Cardiac fibroblast (primary cell): ENCODE data around the gene TUBGCP4.

Source experiments
- DNase-seq, 2 donors: peaks; one replicate each; pipeline versions ENCODE4 v3.0.0 to v3.0.0-alpha.2; 2010; ENCODE audit warnings: low read depth in 2 of 2
- H3K4me3 ChIP-seq, 2 donors: replicated peaks in 1 of 2; 1 replicate in 1 of 2; 2 replicates in 1 of 2; pipeline ENCODE4 v1.5.1; 2011; ENCODE audit warnings: low read depth in 2 of 2, low read length in 2 of 2, mild to moderate bottlenecking in 2 of 2, moderate library complexity in 1 of 2
- CTCF ChIP-seq: IDR thresholded peaks from one replicate; pipeline ENCODE4 v1.5.1; 2011; ENCODE audit warnings: low read depth, mild to moderate bottlenecking, low read length, inconsistent platforms

Gene TUBGCP4

DNA sequence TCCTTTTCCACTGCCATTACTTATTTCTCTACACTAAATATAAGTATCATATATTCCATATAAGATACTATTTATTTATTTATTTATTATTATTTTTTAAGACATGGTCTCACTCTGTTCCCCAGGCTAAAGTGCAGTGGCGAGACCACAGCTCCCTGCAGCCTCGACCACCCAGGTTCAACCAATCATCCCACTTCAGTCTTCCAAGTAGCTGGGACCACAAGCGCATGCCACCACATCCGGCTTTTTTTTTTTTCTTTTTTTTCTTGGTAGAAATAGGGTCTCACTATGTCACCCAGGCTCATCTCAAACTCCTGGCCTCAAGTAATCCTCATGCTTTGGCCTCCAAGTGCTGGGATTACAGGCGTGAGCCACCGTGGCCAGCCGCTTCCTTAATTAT, 65.5 kb downstream of the TUBGCP4 start:
- DNase-seq: no peak
- H3K4me3 ChIP-seq: no peak overlapping the region
- TF ChIP-seq CTCF: no peak

- no peak for DNase-seq
- TF ChIP-seq CTCF: no peak
- H3K4me3 ChIP-seq: no peak overlapping the region
Observed at GRCh38 chr15:43439268-43439667, 68.4 kb downstream of the TUBGCP4 start.

DNA sequence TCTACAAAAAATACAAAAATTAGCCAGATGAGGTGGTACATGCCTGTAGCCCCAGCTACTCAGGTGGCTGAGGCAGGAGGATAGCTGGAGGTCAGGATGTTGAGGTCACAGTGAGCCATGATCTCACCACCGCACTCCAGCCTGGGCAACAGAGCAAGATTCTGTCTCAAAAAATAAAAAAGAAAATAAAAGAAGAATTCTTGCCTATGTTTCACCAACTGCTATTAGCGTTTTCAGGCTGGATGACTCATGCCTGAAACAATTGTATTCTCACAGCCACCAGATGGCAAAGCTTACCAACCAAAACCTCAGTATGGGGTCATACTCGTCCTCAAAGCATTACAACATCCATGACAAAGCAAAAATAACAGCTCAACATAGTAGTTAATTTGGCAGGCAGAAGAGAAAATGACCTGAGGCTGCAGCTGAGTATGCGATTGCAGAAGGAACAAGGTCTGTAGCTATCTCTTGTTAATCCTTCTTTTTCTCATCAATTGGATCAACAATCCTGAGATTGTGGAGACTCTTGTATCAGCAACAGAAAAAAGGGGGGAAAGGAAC, 69.9 kb downstream of the TUBGCP4 start:
- no peak overlapping the region for H3K4me3 ChIP-seq
- peak; percentile 45 for TF ChIP-seq CTCF
- DNase-seq: peak; percentile 97 to 99

- H3K4me3 ChIP-seq: no peak overlapping the region
- no peak for TF ChIP-seq CTCF
- peak; percentile 60 to 65 for DNase-seq
Observed at GRCh38 chr15:43441316-43441715, 70.4 kb downstream of the TUBGCP4 start.

GRCh38 chr15:43446344-43446743, 75.4 kb downstream of the TUBGCP4 start:
- no peak overlapping the region for H3K4me3 ChIP-seq
- TF ChIP-seq CTCF: no peak
- no peak for DNase-seq

DNA sequence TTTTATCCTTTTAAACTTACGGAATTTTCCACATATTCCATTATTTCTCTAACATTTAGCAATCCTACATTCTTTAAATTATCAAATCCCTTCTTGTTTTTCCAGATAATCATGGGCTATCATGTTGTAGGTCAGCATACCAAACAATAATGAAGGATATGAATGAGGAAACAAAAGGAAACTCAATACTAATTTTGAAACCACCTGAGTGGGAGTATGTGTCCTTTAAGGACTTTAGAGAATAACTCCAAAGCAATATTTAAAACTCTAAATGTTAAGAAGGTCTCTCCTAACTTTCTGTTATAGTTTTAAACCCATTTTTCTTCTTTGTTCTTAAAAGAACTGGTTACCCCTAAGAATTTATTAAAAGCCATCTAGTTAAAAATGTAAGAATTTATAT, 79.1 kb downstream of the TUBGCP4 start:
- DNase-seq: no peak
- TF ChIP-seq CTCF: no peak
- no peak overlapping the region for H3K4me3 ChIP-seq
